Stomach (tissue), 9 donors: ENCODE results near the gene ATG7. TPM values are rescaled to one million over a fixed set of nuclear protein-coding genes. Genes with fewer than 3 reads are reported as not detected.

ENCODE experiments used
- DNase-seq, 2 donors: peaks; one replicate each; pipeline versions ENCODE4 v3.0.0 to v3.0.0-alpha.2; 2013 to 2019
- H3K27ac ChIP-seq, 5 donors: fragments of 200-600 bp in 4 of 5; sonication (generic) in 4 of 5; one replicate each; pipeline ENCODE4 v1.5.1; 2013 to 2019; ENCODE audit warnings: mild to moderate bottlenecking in 1 of 5, moderate library complexity in 1 of 5
- H3K27me3 ChIP-seq, 3 donors: fragments of 200-600 bp; sonication (generic); one replicate each; pipeline ENCODE4 v1.5.1; 2017 to 2019; ENCODE audit warnings: mixed run types in 1 of 3
- H3K36me3 ChIP-seq, 4 donors: fragments of 200-600 bp; sonication (generic); 1 replicate in 3 of 4; 2 replicates in 1 of 4; pipeline ENCODE4 v1.5.1; 2016 to 2019
- H3K4me1 ChIP-seq, 4 donors: fragments of 200-600 bp; sonication (generic); one replicate each; pipeline ENCODE4 v1.5.1; 2016 to 2019
- H3K4me3 ChIP-seq, 4 donors: fragments of 200-600 bp; sonication (generic) in 3 of 4; one replicate each; pipeline ENCODE4 v1.5.1; 2016 to 2019; ENCODE audit warnings: mild to moderate bottlenecking in 1 of 4
- H3K9me3 ChIP-seq, 4 donors: fragments of 200-600 bp; sonication (generic); one replicate each; pipeline ENCODE4 v1.5.1; 2016 to 2019
- CTCF ChIP-seq, 7 experiments: fragments of 450-650 bp in 4 of 7; fragments of 200-600 bp in 3 of 7; sonication (generic) in 3 of 7; IDR thresholded peaks; one replicate each; pipeline ENCODE4 v1.5.1; 2016 to 2019; ENCODE audit warnings: antibody characterized with exemption in 7 of 7, control low read depth in 2 of 7, mild to moderate bottlenecking in 1 of 7
- EP300 ChIP-seq: sonication (generic); formaldehyde crosslinking; IDR thresholded peaks from one replicate; pipeline ENCODE4 v1.6.1; 2017; ENCODE audit warnings: antibody characterized with exemption
- POLR2A ChIP-seq, 4 donors: fragments of 450-650 bp; IDR thresholded peaks; one replicate each; pipeline ENCODE4 v1.6.1; 2016; ENCODE audit warnings: antibody characterized with exemption in 4 of 4, control low read depth in 2 of 4, mild to moderate bottlenecking in 1 of 4, moderate library complexity in 1 of 4
- POLR2AphosphoS5 ChIP-seq, 3 donors: sonication (generic); formaldehyde crosslinking; IDR thresholded peaks; one replicate each; pipeline ENCODE4 v1.6.1; 2016; ENCODE audit warnings: antibody characterized with exemption in 3 of 3
- WGBS, 5 donors: extraction: QIAGEN DNeasy Blood & Tissue Kit in 3 of 5; methylation state at CpG; one replicate each; pipeline versions ENCODE4 v1.1.5 to v1.1.7; 2013 to 2018; 5-methylcytosine and 5-hydroxymethylcytosine counted together
- intact Hi-C: fragments of 100-400 bp; cut with DNase I; formaldehyde crosslinking; loops from one replicate; pipeline ENCODE4 v1.15.1; 2023; ENCODE audit warnings: low total_unique reads
- polyA plus RNA-seq, 3 donors: library from polyadenylated mRNA; stranded (reverse); fragments of 200-250 nt; gene quantifications; one replicate each; pipeline ENCODE4 v1.2.3, GENCODE V29; 2013
- total RNA-seq, 5 donors: library from RNA; depleted of rRNA; stranded (reverse); fragments of >200 nt; gene quantifications; one replicate each; pipeline versions ENCODE4 v1.1.0 to v1.2.3, GENCODE V29; 2014 to 2016
- donor health status: healthy with polysubstance abuse.
- donor health status: Bipolar disorder and iron deficiency.
- donor health status: healthy.

The ATG7 gene
- total and polyA plus RNA-seq, 8 donors: 6.8 to 167 (median 15.1) TPM

DNA sequence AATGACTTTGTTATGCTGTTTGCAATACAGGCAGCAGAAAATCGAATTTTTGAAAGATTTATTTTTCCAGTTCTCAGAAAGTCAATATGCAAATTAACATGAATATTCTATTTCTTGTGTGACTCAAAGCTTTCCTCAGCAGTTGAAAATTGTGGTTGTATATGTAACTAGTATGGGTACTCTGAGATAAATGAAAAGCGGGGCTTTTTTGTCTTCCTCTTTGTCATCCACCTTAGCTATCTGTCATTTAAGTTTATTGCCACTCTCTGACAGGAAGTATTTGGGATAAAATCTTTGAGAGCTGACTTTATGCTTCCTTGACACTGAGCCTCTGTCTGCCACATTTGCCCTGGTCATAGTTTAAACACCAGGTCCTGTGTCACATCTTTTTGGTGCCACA is 91.5 kb downstream of the ATG7 start:
- Histone ChIP-seq H3K27ac (no peak overlapping the region), H3K36me3 (peaks cover 33 to 90% (median 80%) of the 10 kb centered on the region in 4 donors), H3K9me3 (no peaks in the 10 kb centered on the region), H3K4me1 (peaks cover 5 to 24% (median 14%) of the 10 kb centered on the region in 4 donors), H3K4me3 (no peak overlapping the region), H3K27me3 (no peaks in the 10 kb centered on the region)
- DNase-seq: no peak
- TF ChIP-seq EP300 (no peak), POLR2AphosphoS5 (IDR thresholded peaks at IDR 0.05) (no peak), POLR2A (IDR thresholded peaks at IDR 0.05) (no peak), CTCF (IDR thresholded peaks at IDR 0.05) (no peak)
- intact Hi-C loops: no loop called here
- WGBS, 5 donors: 71 to 84% (median 79%) methylated on average over 2 of the region's 2 CpGs

GRCh38 chr3:11364181-11364580 is 92.0 kb downstream of the ATG7 start:
- WGBS, 5 donors: 63 to 89% (median 82%) methylated on average over 2 of the region's 2 CpGs

DNA sequence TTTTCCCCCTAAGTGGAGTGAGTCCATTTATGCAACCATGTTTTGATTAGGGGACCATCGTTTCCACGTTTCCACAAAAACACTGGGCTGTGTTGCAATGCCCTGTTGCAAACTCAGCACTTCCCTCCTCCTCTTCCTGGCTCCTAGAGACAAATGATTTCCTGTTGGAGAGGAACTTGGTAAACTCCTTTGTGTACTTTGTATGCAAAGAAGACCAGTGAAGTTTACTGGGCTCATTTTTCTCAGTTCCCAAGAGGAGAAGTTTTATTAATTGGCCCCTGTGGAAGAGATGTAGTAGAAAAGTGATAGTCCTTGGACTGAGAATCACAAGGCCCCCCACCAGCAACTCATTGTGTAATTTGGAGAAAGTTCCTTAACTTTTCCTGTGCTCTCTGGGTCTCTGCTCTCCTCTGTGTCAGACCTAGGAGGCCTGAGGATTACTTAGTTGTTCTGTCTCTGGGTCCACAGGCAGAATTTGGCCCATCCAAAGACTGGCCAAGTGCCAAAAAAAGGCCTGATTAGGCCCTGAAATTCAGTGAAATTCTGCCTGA is 95.0 kb downstream of the ATG7 start:
- peak in 1 of 2 donors; percentile 84 for DNase-seq

More at GRCh38 chr3:11364181-11364580, 92.0 kb downstream of the ATG7 start:
- Histone ChIP-seq H3K27ac (no peak overlapping the region), H3K36me3 (peaks cover 33 to 88% (median 79%) of the 10 kb centered on the region in 4 donors), H3K4me3 (no peak overlapping the region), H3K4me1 (peaks cover 5 to 24% (median 14%) of the 10 kb centered on the region in 4 donors), H3K27me3 (no peaks in the 10 kb centered on the region), H3K9me3 (no peaks in the 10 kb centered on the region)
- TF ChIP-seq EP300: no peak
- no peak for TF ChIP-seq POLR2AphosphoS5 (IDR thresholded peaks at IDR 0.05)
- TF ChIP-seq CTCF (IDR thresholded peaks at IDR 0.05): no peak
- TF ChIP-seq POLR2A (IDR thresholded peaks at IDR 0.05): no peak
- DNase-seq: no peak
- intact Hi-C loops: no loop called here

GRCh38 chr3:11370191-11370590 is 98.0 kb downstream of the ATG7 start:
- peak in 1 of 2 donors; percentile 79 for DNase-seq
- peak overlapping the region in 2 of 5 donors; percentile 7 to 13 for H3K27ac ChIP-seq
- no peaks in the 10 kb centered on the region for H3K27me3 ChIP-seq
- intact Hi-C loops: loop anchor here (10.0 kb wide), 1 partner anchor 425 kb away; no protein-coding TSS in a partner anchor
- H3K4me3 ChIP-seq: no peak overlapping the region
- no peak for TF ChIP-seq CTCF (IDR thresholded peaks at IDR 0.05)
- H3K4me1 ChIP-seq: peaks cover 5 to 24% (median 14%) of the 10 kb centered on the region in 4 donors
- peaks cover 6 to 51% (median 38%) of the 10 kb centered on the region in 4 donors for H3K36me3 ChIP-seq
- H3K9me3 ChIP-seq: no peaks in the 10 kb centered on the region
- WGBS, 5 donors: 64 to 78% (median 74%) methylated on average over 3 of the region's 3 CpGs

More for the DNA sequence above, 95.0 kb downstream of the ATG7 start:
- WGBS, 5 donors: 12 to 16% (median 13%) methylated on average over 2 of the region's 2 CpGs
- peak in 2 of 3 donors; percentile 28 to 69 for TF ChIP-seq POLR2AphosphoS5 (IDR thresholded peaks at IDR 0.05)
- TF ChIP-seq EP300: no peak
- TF ChIP-seq POLR2A (IDR thresholded peaks at IDR 0.05): no peak
- no peak for TF ChIP-seq CTCF (IDR thresholded peaks at IDR 0.05)
- H3K36me3 ChIP-seq: peaks cover 14 to 71% (median 58%) of the 10 kb centered on the region in 4 donors
- H3K9me3 ChIP-seq: no peaks in the 10 kb centered on the region
- H3K4me3 ChIP-seq: no peak overlapping the region
- intact Hi-C loops: no loop called here
- peak overlapping the region; percentile 43 to 83 (median 70) for H3K27ac ChIP-seq
- peaks cover 5 to 24% (median 14%) of the 10 kb centered on the region in 4 donors for H3K4me1 ChIP-seq
- H3K27me3 ChIP-seq: no peaks in the 10 kb centered on the region
